Mesenchymal stem cell (in vitro differentiated cells and primary cell): ENCODE data around the gene TRIM61.
"Not testable (repeated sequence)": the region's sequence is repeated elsewhere in the genome, so short reads cannot be mapped to it uniquely, and the experiment has no call there.

Experiments
- DNase-seq: peaks from one replicate; pipeline ENCODE4 v3.0.0-alpha.2; 2013
- H2AFZ ChIP-seq: one replicate; pipeline ENCODE4 v1.6.1; 2013; ENCODE audit warnings: low read depth, mild to moderate bottlenecking, control low read depth, inconsistent platforms, low read length, moderate library complexity
- H2AK5ac ChIP-seq: 2 replicates; pipeline ENCODE4 v1.6.1; 2013; ENCODE audit warnings: low read length, moderate library complexity, mild to moderate bottlenecking, inconsistent platforms; ENCODE audit not compliant: severe bottlenecking
- H2BK120ac ChIP-seq: one replicate; pipeline ENCODE4 v1.6.1; 2013; ENCODE audit warnings: low read depth, mild to moderate bottlenecking, inconsistent platforms, low read length, moderate library complexity
- H2BK12ac ChIP-seq, 2 experiments: one replicate each; pipeline ENCODE4 v1.6.1; 2013; ENCODE audit warnings: inconsistent platforms in 2 of 2, low read length in 2 of 2, mild to moderate bottlenecking in 2 of 2, moderate library complexity in 2 of 2, control low read depth in 1 of 2
- H2BK15ac ChIP-seq: one replicate; pipeline ENCODE4 v1.6.1; 2013; ENCODE audit warnings: mild to moderate bottlenecking, low read depth, inconsistent platforms; ENCODE audit not compliant: poor library complexity, severe bottlenecking
- H2BK5ac ChIP-seq: 2 replicates; pipeline ENCODE4 v1.6.1; 2013; ENCODE audit warnings: low read depth, mild to moderate bottlenecking, low read length, control low read depth, inconsistent platforms; ENCODE audit not compliant: poor library complexity, severe bottlenecking
- H3K14ac ChIP-seq, 2 experiments: one replicate each; pipeline ENCODE4 v1.6.1; 2013; ENCODE audit warnings: inconsistent platforms in 2 of 2, low read length in 2 of 2, control low read depth in 1 of 2, mild to moderate bottlenecking in 1 of 2, moderate library complexity in 1 of 2
- H3K18ac ChIP-seq, 2 experiments: one replicate each; pipeline ENCODE4 v1.6.1; 2013; ENCODE audit warnings: inconsistent platforms in 2 of 2, low read length in 2 of 2, control low read depth in 1 of 2, low read depth in 1 of 2, mild to moderate bottlenecking in 1 of 2
- H3K23ac ChIP-seq, 2 experiments: one replicate each; pipeline ENCODE4 v1.6.1; 2013; ENCODE audit warnings: inconsistent platforms in 2 of 2, low read length in 2 of 2, mild to moderate bottlenecking in 2 of 2, moderate library complexity in 2 of 2, control low read depth in 1 of 2
- H3K27ac ChIP-seq: 2 replicates; pipeline ENCODE4 v1.5.1; 2013; ENCODE audit warnings: mild to moderate bottlenecking, moderate library complexity, low read length, control low read depth, inconsistent platforms; ENCODE audit not compliant: poor library complexity, severe bottlenecking
- H3K27me3 ChIP-seq, 2 experiments: 2 replicates each; pipeline versions ENCODE4 v1.6.1 to v1.7.0; 2013; ENCODE audit warnings: low read length in 2 of 2, mild to moderate bottlenecking in 2 of 2, moderate library complexity in 2 of 2, control low read depth in 1 of 2, inconsistent platforms in 1 of 2; ENCODE audit not compliant: control insufficient read depth in 1 of 2, insufficient read depth in 1 of 2
- H3K36me3 ChIP-seq, 2 experiments: 2 replicates each; pipeline versions ENCODE4 v1.6.1 to v1.7.0; 2013; ENCODE audit warnings: low read length in 2 of 2, control low read depth in 1 of 2, inconsistent platforms in 1 of 2, low read depth in 1 of 2, mild to moderate bottlenecking in 1 of 2; ENCODE audit not compliant: insufficient read depth in 2 of 2, control insufficient read depth in 1 of 2
- H3K4ac ChIP-seq, 2 experiments: one replicate each; pipeline ENCODE4 v1.6.1; 2013; ENCODE audit warnings: inconsistent platforms in 2 of 2, low read length in 2 of 2, mild to moderate bottlenecking in 2 of 2, moderate library complexity in 2 of 2, control low read depth in 1 of 2, low read depth in 1 of 2
- H3K4me1 ChIP-seq: 2 replicates; pipeline ENCODE4 v1.6.1; 2013; ENCODE audit warnings: low read depth, low read length, control low read depth; ENCODE audit not compliant: control insufficient read depth, insufficient read depth
- H3K4me2 ChIP-seq: 2 replicates; pipeline ENCODE4 v1.6.1; 2013; ENCODE audit warnings: low read length, mild to moderate bottlenecking, inconsistent platforms; ENCODE audit not compliant: poor library complexity, severe bottlenecking
- H3K4me3 ChIP-seq, 2 experiments: 2 replicates each; pipeline versions ENCODE4 v1.5.1 to v1.7.0; 2013; ENCODE audit warnings: low read length in 2 of 2, mild to moderate bottlenecking in 2 of 2, control low read depth in 1 of 2, low read depth in 1 of 2; ENCODE audit not compliant: insufficient read depth in 1 of 2
- H3K79me1 ChIP-seq: replicated peaks from 2 replicates; pipeline ENCODE4 v1.6.1; 2013; ENCODE audit warnings: mild to moderate bottlenecking, control low read depth, low read length, inconsistent platforms; ENCODE audit not compliant: poor library complexity, severe bottlenecking
- H3K9ac ChIP-seq: 2 replicates; pipeline ENCODE4 v1.7.0; 2013; ENCODE audit warnings: mild to moderate bottlenecking, low read length, moderate library complexity
- H3K9me3 ChIP-seq: 2 replicates; pipeline ENCODE4 v1.7.0; 2013; ENCODE audit warnings: mild to moderate bottlenecking, low read length; ENCODE audit not compliant: control insufficient read depth
- H4K8ac ChIP-seq: one replicate; pipeline ENCODE4 v1.6.1; 2013; ENCODE audit warnings: inconsistent platforms, mild to moderate bottlenecking, low read length, moderate library complexity
- H4K91ac ChIP-seq: one replicate; pipeline ENCODE4 v1.6.1; 2013; ENCODE audit warnings: mild to moderate bottlenecking, low read length, inconsistent platforms
- WGBS: methylation state at CpG from one replicate; pipeline ENCODE4 v1.1.7; 2013; ENCODE audit warnings: mixed read lengths; 5-methylcytosine and 5-hydroxymethylcytosine counted together

Gene TRIM61

GRCh38 chr4:164996123-164996522, 18.7 kb upstream of the TRIM61 start:
- not testable (repeated sequence) for H2BK12ac ChIP-seq, H4K91ac ChIP-seq, H3K18ac ChIP-seq, H3K4me1 ChIP-seq, H2BK15ac ChIP-seq, H2AK5ac ChIP-seq, H3K79me1 ChIP-seq, H3K23ac ChIP-seq, H2BK120ac ChIP-seq, H3K4me3 ChIP-seq, H3K36me3 ChIP-seq, DNase-seq, H3K9ac ChIP-seq, H3K14ac ChIP-seq, H3K27me3 ChIP-seq, H3K4ac ChIP-seq, H2BK5ac ChIP-seq, H2AFZ ChIP-seq, H4K8ac ChIP-seq, H3K9me3 ChIP-seq, H3K27ac ChIP-seq, H3K4me2 ChIP-seq
- 83% methylated on average over 3 of the region's 6 CpGs for WGBS

- not testable (repeated sequence) for H2AK5ac ChIP-seq, H3K27ac ChIP-seq, H2BK12ac ChIP-seq, DNase-seq, H2AFZ ChIP-seq, H4K8ac ChIP-seq, H3K14ac ChIP-seq, H2BK5ac ChIP-seq, H3K36me3 ChIP-seq, H3K9me3 ChIP-seq, H4K91ac ChIP-seq, H3K4me3 ChIP-seq, H3K23ac ChIP-seq, H3K18ac ChIP-seq, H3K27me3 ChIP-seq, H3K79me1 ChIP-seq, H3K4ac ChIP-seq, H3K4me2 ChIP-seq, H2BK15ac ChIP-seq, H3K9ac ChIP-seq, H3K4me1 ChIP-seq, H2BK120ac ChIP-seq
- 89% methylated on average over 10 of the region's 10 CpGs for WGBS
Observed at GRCh38 chr4:164990786-164991185, 13.3 kb upstream of the TRIM61 start.

GRCh38 chr4:164989471-164989870, 12.0 kb upstream of the TRIM61 start:
- no peak overlapping the region for H4K91ac ChIP-seq
- no peak overlapping the region for H3K23ac ChIP-seq
- H3K9me3 ChIP-seq: no peaks in the 10 kb centered on the region
- no peak overlapping the region for H3K4ac ChIP-seq
- WGBS: no CpG with 5 or more reads among the region's 2 CpGs
- H2BK12ac ChIP-seq: no peak overlapping the region
- no peak overlapping the region for H3K18ac ChIP-seq
- H2BK120ac ChIP-seq: no peak overlapping the region
- DNase-seq: no peak
- H2AFZ ChIP-seq: no peak overlapping the region
- H3K9ac ChIP-seq: no peak overlapping the region
- H2AK5ac ChIP-seq: no peak overlapping the region
- H3K4me1 ChIP-seq: peaks cover 2% of the 10 kb centered on the region
- H2BK15ac ChIP-seq: no peak overlapping the region
- no peak overlapping the region for H3K14ac ChIP-seq
- no peaks in the 10 kb centered on the region for H3K36me3 ChIP-seq
- no peak overlapping the region for H2BK5ac ChIP-seq
- H3K4me2 ChIP-seq: no peak overlapping the region
- no peak overlapping the region for H3K4me3 ChIP-seq
- H3K79me1 ChIP-seq: no peaks in the 10 kb centered on the region
- no peaks in the 10 kb centered on the region for H3K27me3 ChIP-seq
- peak overlapping the region; percentile 38 for H3K27ac ChIP-seq
- H4K8ac ChIP-seq: no peak overlapping the region

GRCh38 chr4:164971929-164972328, 5.5 kb downstream of the TRIM61 start:
- not testable (repeated sequence) for H2AFZ ChIP-seq, H3K4me3 ChIP-seq, H3K36me3 ChIP-seq, H3K9me3 ChIP-seq, H3K14ac ChIP-seq, H4K8ac ChIP-seq, H3K18ac ChIP-seq, H3K23ac ChIP-seq, H4K91ac ChIP-seq, H3K79me1 ChIP-seq, H3K27ac ChIP-seq, H2BK15ac ChIP-seq, H2BK120ac ChIP-seq, H3K4me2 ChIP-seq, H3K27me3 ChIP-seq, H3K4me1 ChIP-seq, DNase-seq, H2BK12ac ChIP-seq, H2AK5ac ChIP-seq, H3K9ac ChIP-seq, H2BK5ac ChIP-seq, H3K4ac ChIP-seq
- no CpG with 5 or more reads among the region's 2 CpGs for whole genome bisulfite sequencing
